Smooth muscle cell (in vitro differentiated cells): ENCODE results near the gene BEAN1. TPM values are rescaled to one million over a fixed set of nuclear protein-coding genes. Genes with fewer than 3 reads are reported as not detected.

ENCODE experiments used
- DNase-seq: peaks from one replicate; lab custom pipeline; 2025; ENCODE audit not compliant: unreplicated experiment; lab: John Stamatoyannopoulos, UW
- H2AFZ ChIP-seq: fragments of 200-600 bp; sonication (generic); 2 replicates; pipeline ENCODE4 v1.6.0; 2016; ENCODE audit warnings: antibody characterized with exemption, low read depth, mild to moderate bottlenecking
- H3F3A ChIP-seq: fragments of 200-600 bp; sonication (generic); 2 replicates; pipeline ENCODE4 v1.6.0; 2017; ENCODE audit warnings: antibody characterized with exemption, low read depth
- H3K27ac ChIP-seq: fragments of 200-600 bp; sonication (generic); 2 replicates; pipeline ENCODE4 v1.5.1; 2016; ENCODE audit warnings: low read depth, mild to moderate bottlenecking
- H3K27me3 ChIP-seq: fragments of 200-600 bp; sonication (generic); 2 replicates; pipeline ENCODE4 v1.6.1; 2016; ENCODE audit warnings: low read depth, mild to moderate bottlenecking
- H3K36me3 ChIP-seq: fragments of 200-600 bp; sonication (generic); 2 replicates; pipeline ENCODE4 v1.5.1; 2016; ENCODE audit warnings: low read depth
- H3K4me1 ChIP-seq: fragments of 200-600 bp; sonication (generic); 2 replicates; pipeline ENCODE4 v1.5.1; 2016; ENCODE audit warnings: low read depth
- H3K4me2 ChIP-seq: fragments of 200-600 bp; sonication (generic); 2 replicates; pipeline ENCODE4 v1.6.0; 2016; ENCODE audit warnings: mild to moderate bottlenecking
- H3K4me3 ChIP-seq: fragments of 200-600 bp; sonication (generic); 2 replicates; pipeline ENCODE4 v1.5.1; 2016; ENCODE audit warnings: mild to moderate bottlenecking
- H3K79me2 ChIP-seq: fragments of 200-600 bp; sonication (generic); 2 replicates; pipeline ENCODE4 v1.6.0; 2016; ENCODE audit warnings: low read depth, mild to moderate bottlenecking
- H3K9ac ChIP-seq: fragments of 200-600 bp; sonication (generic); 2 replicates; pipeline ENCODE4 v1.6.0; 2016; ENCODE audit warnings: low read depth
- H3K9me3 ChIP-seq: fragments of 200-600 bp; sonication (generic); replicated peaks from 2 replicates; pipeline ENCODE4 v1.5.1; 2016; ENCODE audit warnings: low read depth
- H4K20me1 ChIP-seq: fragments of 200-600 bp; sonication (generic); 2 replicates; pipeline ENCODE4 v1.6.0; 2016; ENCODE audit warnings: low read depth
- CTCF ChIP-seq: fragments of 200-600 bp; sonication (generic); IDR thresholded peaks from 2 replicates; pipeline ENCODE4 v1.5.1; 2017; ENCODE audit warnings: borderline replicate concordance, mild to moderate bottlenecking, antibody characterized with exemption; ENCODE audit not compliant: insufficient read depth, poor library complexity, severe bottlenecking
- WGBS: methylation state at CpG from one replicate; pipeline ENCODE4 v1.1.7; 2016; ENCODE audit warnings: low lambda C conversion rate; 5-methylcytosine and 5-hydroxymethylcytosine counted together
- polyA plus RNA-seq: library from polyadenylated mRNA; unstranded; fragments of >200 nt; fragmentation: Nextera tagmentation; extraction: Ambion mirVana; gene quantifications from 2 replicates; pipeline ENCODE4 v1.2.1, GENCODE V29; 2016
- total RNA-seq: library from RNA; depleted of rRNA; stranded (reverse); fragments of >200 nt; gene quantifications from 2 replicates; pipeline ENCODE4 v1.2.3, GENCODE V29; 2014

Gene BEAN1
- total and polyA plus RNA-seq, 2 experiments from 2014 or later: 0.94 to 4.9 TPM

- Histone ChIP-seq H3K9me3 (no peaks in the 10 kb centered on the region), H3K27ac (peak overlapping the region; percentile 97), H3K27me3 (no peaks in the 10 kb centered on the region), H3K9ac (peak overlapping the region; percentile 87), H4K20me1 (no peaks in the 10 kb centered on the region), H3K4me1 (peaks cover 17% of the 10 kb centered on the region), H3K36me3 (no peaks in the 10 kb centered on the region), H3K79me2 (no peaks in the 10 kb centered on the region), H3K4me2 (peak overlapping the region; percentile 71), H3F3A (peaks cover 8% of the 10 kb centered on the region), H2AFZ (no peak overlapping the region), H3K4me3 (no peak overlapping the region)
- 96% methylated on average over 8 of the region's 8 CpGs for WGBS
- DNase-seq: no peak
- no peak for TF ChIP-seq CTCF
Measured at GRCh38 chr16:66517586-66518263, 90.6 kb downstream of the BEAN1 start.

- DNase-seq: no peak
- H4K20me1 ChIP-seq: no peaks in the 10 kb centered on the region
- H3K27ac ChIP-seq: no peak overlapping the region
- H3K4me2 ChIP-seq: no peak overlapping the region
- H3K9ac ChIP-seq: no peak overlapping the region
- peaks cover 17% of the 10 kb centered on the region for H3K4me1 ChIP-seq
- H3K9me3 ChIP-seq: no peaks in the 10 kb centered on the region
- H3F3A ChIP-seq: peaks cover 8% of the 10 kb centered on the region
- H3K4me3 ChIP-seq: no peak overlapping the region
- WGBS: 90% methylated on average over 11 of the region's 11 CpGs
- H3K36me3 ChIP-seq: no peaks in the 10 kb centered on the region
- TF ChIP-seq CTCF: no peak
- no peaks in the 10 kb centered on the region for H3K79me2 ChIP-seq
- no peaks in the 10 kb centered on the region for H3K27me3 ChIP-seq
- no peak overlapping the region for H2AFZ ChIP-seq
Measured at GRCh38 chr16:66519482-66520373, 92.6 kb downstream of the BEAN1 start.

GRCh38 chr16:66520406-66521170, 93.5 kb downstream of the BEAN1 start:
- no peak for DNase-seq
- Histone ChIP-seq H3K4me3 (no peak overlapping the region), H3K4me2 (no peak overlapping the region), H3K79me2 (no peaks in the 10 kb centered on the region), H3K4me1 (peaks cover 21% of the 10 kb centered on the region), H3K27ac (no peak overlapping the region), H4K20me1 (no peaks in the 10 kb centered on the region), H3K27me3 (no peaks in the 10 kb centered on the region), H3K9me3 (no peaks in the 10 kb centered on the region), H2AFZ (no peak overlapping the region), H3K9ac (no peak overlapping the region), H3K36me3 (no peaks in the 10 kb centered on the region), H3F3A (peaks cover 8% of the 10 kb centered on the region)
- no peak for TF ChIP-seq CTCF
- WGBS: 90% methylated on average over 14 of the region's 14 CpGs
